ENCODE measurements around the gene GCNT2. TPM values are rescaled to one million over a fixed set of nuclear protein-coding genes. Genes with fewer than 3 reads are reported as not detected.

GCNT2 gene
- total and polyA plus RNA-seq, 2 of the 8 experiments (the other 6 are each of a cell fraction or from before 2014, with no cell fraction given) = 19.3 to 52.5 TPM

DNA sequence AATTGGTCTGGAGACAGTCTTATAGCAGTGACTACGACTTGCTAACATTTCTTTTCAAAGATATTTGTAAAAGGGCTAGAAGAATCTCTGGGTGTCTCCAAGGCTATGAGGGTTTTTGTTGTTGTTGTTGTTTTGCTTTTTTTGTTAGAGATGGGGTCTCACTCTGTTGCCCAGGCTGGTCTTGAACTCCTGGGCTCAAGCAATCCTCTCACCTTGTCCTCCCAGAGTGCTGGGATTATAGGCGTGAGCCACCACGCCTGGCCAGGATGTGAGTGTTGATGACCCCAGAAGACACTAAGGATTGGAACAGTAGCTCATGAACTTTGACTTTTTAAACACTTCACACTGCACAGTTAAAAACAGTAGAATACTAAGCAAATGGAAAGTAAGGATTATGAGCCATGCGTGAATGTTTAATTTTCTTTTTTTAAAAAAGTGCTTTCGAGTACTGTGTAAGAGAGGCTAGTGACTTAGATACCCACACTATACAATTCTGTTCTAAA is 76.4 kb downstream of the GCNT2 start:
- Histone ChIP-seq H3K36me3 (ENCODE audit: control insufficient read depth in 2 of 4, insufficient read depth in 4 of 4, low read length in 3 of 4) (no peaks in the 10 kb centered on the region; a peak in 1 of 8 replicates), H3K9ac (replicated peaks in 1 of 4; ENCODE audit: extremely low read depth in 1 of 4, low read depth in 3 of 4, low read length in 3 of 4) (no peak overlapping the region), H3K23me2 (ENCODE audit: low read depth, low read length) (no peaks in the 10 kb centered on the region), H2BK20ac (ENCODE audit: low read length) (no peak overlapping the region), H2BK120ac (replicated peaks; ENCODE audit: low read depth, low read length) (no peak overlapping the region), H3K14ac (ENCODE audit: insufficient read length) (no peak overlapping the region), H2BK5ac (ENCODE audit: low read depth, low read length) (no peak overlapping the region), H2AFZ (ENCODE audit: low read length) (no peak overlapping the region), H2BK12ac (ENCODE audit: low read depth, low read length) (no peak overlapping the region), H4K91ac (replicated peaks; ENCODE audit: insufficient read length, low read length) (no peak overlapping the region), H3K4me3 (ENCODE audit: extremely low read depth in 1 of 4, insufficient read depth in 2 of 4, low read depth in 3 of 4, low read length in 4 of 4) (no peak overlapping the region), H3K4me1 (replicated peaks in 1 of 4; ENCODE audit: control insufficient read depth in 3 of 4, insufficient read depth in 4 of 4, low read length in 3 of 4) (peaks cover 4 to 29% (median 18%) of the 10 kb centered on the region in 4 experiments), H3K79me1 (ENCODE audit: low read depth, low read length) (peaks cover 7% of the 10 kb centered on the region; the same call in 1 of the 2 replicates), H3K79me2 (ENCODE audit: control insufficient read depth in 1 of 2, insufficient read depth in 2 of 2, low read length in 2 of 2) (peaks cover 13 to 86% of the 10 kb centered on the region in 2 experiments), H3K4me2 (ENCODE audit: insufficient read depth in 1 of 2, low read depth in 2 of 2, low read length in 2 of 2) (no peak overlapping the region), H3K18ac (ENCODE audit: extremely low read depth, low read length) (no peak overlapping the region), H3K9me3 (ENCODE audit: insufficient read depth in 2 of 2, low read depth in 1 of 2, low read length in 1 of 2) (no peaks in the 10 kb centered on the region), H4K8ac (ENCODE audit: extremely low read depth, insufficient read depth, low read length) (no peak overlapping the region), H2BK15ac (ENCODE audit: low read length) (no peak overlapping the region), H3K4ac (replicated peaks; ENCODE audit: insufficient read length, low read depth, low read length) (no peak overlapping the region), H3K23ac (ENCODE audit: insufficient read length) (no peak overlapping the region), H3K27ac (ENCODE audit: low read depth, low read length) (no peak overlapping the region), H3K56ac (replicated peaks; ENCODE audit: insufficient read length, low read depth, low read length) (no peak overlapping the region), H3K27me3 (replicated peaks in 1 of 4; ENCODE audit: control insufficient read depth in 3 of 4, extremely low read depth in 1 of 4, insufficient read depth in 3 of 4, low read length in 3 of 4) (no peaks in the 10 kb centered on the region), H2AK5ac (ENCODE audit: low read depth, low read length) (0 out of 2 replicates have a peak overlapping the region, but pooled peaks have one; percentile 45), H4K20me1 (replicated peaks in 1 of 2; ENCODE audit: control insufficient read depth in 1 of 2, insufficient read depth in 2 of 2, low read length in 2 of 2) (peaks cover 1 to 5% of the 10 kb centered on the region in 2 experiments), H4K5ac (ENCODE audit: insufficient read length, low read depth, low read length) (no peak overlapping the region)
- ChIA-PET POLR2A (ENCODE audit: partially characterized antibody) (interaction anchor here (0.6 to 3.9 kb wide), 7 partner anchors 9 to 83 kb away, joined by 3 to 25 read pairs (median 3); no protein-coding TSS in a partner anchor), CTCF (ENCODE audit: partially characterized antibody) (no interaction called here)
- WGBS, 2 experiments (ENCODE audit: extremely low coverage in 1 of 2, insufficient coverage in 1 of 2, insufficient read length in 1 of 2, insufficient replicate concordance in 2 of 2, low coverage in 1 of 2, low lambda C conversion rate in 2 of 2, missing lambda C conversion rate in 1 of 2) = 91% methylated on average over 5 of the region's 5 CpGs; no CpG with 5 or more reads in 1 of the 2 experiments
- DNase-seq (ENCODE audit: low read depth in 1 of 2, low spot score in 2 of 2) (no peak), FAIRE-seq (no peak)
- TF ChIP-seq KDM5A (IDR thresholded peaks at IDR 0.05; ENCODE audit: low read length) (no peak), GTF2F1 (IDR thresholded peaks at IDR 0.05; ENCODE audit: borderline replicate concordance, low read depth, low read length) (no peak), ASH2L (IDR thresholded peaks at IDR 0.05; ENCODE audit: low read length) (no peak), SP2 (IDR thresholded peaks at IDR 0.05; ENCODE audit: low read length) (no peak), KDM4A (IDR thresholded peaks at IDR 0.05; ENCODE audit: low read depth, low read length, severe bottlenecking) (no peak)
- TF ChIP-seq, protein P1, sequence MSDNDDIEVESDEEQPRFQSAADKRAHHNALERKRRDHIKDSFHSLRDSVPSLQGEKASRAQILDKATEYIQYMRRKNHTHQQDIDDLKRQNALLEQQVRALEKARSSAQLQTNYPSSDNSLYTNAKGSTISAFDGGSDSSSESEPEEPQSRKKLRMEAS (IDR thresholded peaks at IDR 0.05) = no peak
